K562 (cell line): Measurements from ENCODE around the gene GPR3. TPM values are rescaled to one million over a fixed set of nuclear protein-coding genes. Genes with fewer than 3 reads are reported as not detected.

Source experiments
- AFF4 ChIP-seq: sonication (generic); formaldehyde crosslinking; IDR thresholded peaks from 2 replicates; pipeline ENCODE4 v1.8.0; 2023; ENCODE audit warnings: mild to moderate bottlenecking, missing genetic modification reagents
- ARID1B ChIP-seq: fragments of 450-650 bp; IDR thresholded peaks from 2 replicates; pipeline ENCODE4 v1.6.1; 2016; ENCODE audit warnings: antibody characterized with exemption, mild to moderate bottlenecking, inconsistent platforms
- BRCA1 ChIP-seq, 2 experiments: fragments of 450-650 bp in 1 of 2; sonication (generic) in 1 of 2; formaldehyde crosslinking in 1 of 2; IDR thresholded peaks; 2 replicates each; pipeline versions ENCODE4 v1.5.0 to v1.6.1; 2017 to 2020; ENCODE audit warnings: mild to moderate bottlenecking in 1 of 2, missing genetic modification reagents in 1 of 2
- CXXC5 ChIP-seq: fragments of 250-450 bp; sonication (Bioruptor Pico); IDR thresholded peaks from 2 replicates; pipeline ENCODE4 v1.8.0; 2022; ENCODE audit warnings: inconsistent platforms, mild to moderate bottlenecking, moderate library complexity
- GATAD2B ChIP-seq: fragments of 450-650 bp; IDR thresholded peaks from 2 replicates; pipeline ENCODE4 v1.6.1; 2017; ENCODE audit warnings: mild to moderate bottlenecking, borderline replicate concordance
- HDAC2 ChIP-seq: fragments of 450-650 bp; IDR thresholded peaks from 2 replicates; pipeline ENCODE4 v1.6.1; 2016; ENCODE audit warnings: mild to moderate bottlenecking
- MAZ ChIP-seq, 2 experiments: fragments of 450-650 bp in 1 of 2; sonication (generic) in 1 of 2; formaldehyde crosslinking; IDR thresholded peaks in 1 of 2; conservative IDR thresholded peaks in 1 of 2; 2 replicates each; pipeline versions ENCODE4 v1.4.0 to v1.5.0; 2020; ENCODE audit warnings: mild to moderate bottlenecking in 1 of 2, missing genetic modification reagents in 1 of 2
- SIN3B ChIP-seq: fragments of 450-650 bp; IDR thresholded peaks from 2 replicates; pipeline ENCODE4 v1.6.1; 2017; ENCODE audit warnings: low read depth, mild to moderate bottlenecking, moderate library complexity
- TCF7 ChIP-seq: sonication (generic); IDR thresholded peaks from 2 replicates; pipeline ENCODE4 v1.6.1; 2016; ENCODE audit warnings: antibody characterized with exemption, borderline replicate concordance
- THAP12 ChIP-seq: fragments of 250-450 bp; sonication (Bioruptor Pico); IDR thresholded peaks from 2 replicates; pipeline ENCODE4 v1.9.0; 2021; ENCODE audit warnings: mild to moderate bottlenecking, inconsistent platforms
- USF2 ChIP-seq: sonication (generic); formaldehyde crosslinking; IDR thresholded peaks from 2 replicates; pipeline ENCODE4 v1.5.0; 2020; ENCODE audit warnings: missing genetic modification reagents
- ZBTB7A ChIP-seq: IDR thresholded peaks from 2 replicates; pipeline ENCODE4 v1.6.1; 2011; ENCODE audit warnings: low read depth, mild to moderate bottlenecking, low read length, moderate library complexity, borderline replicate concordance; ENCODE audit not compliant: control insufficient read depth
- ZNF282 ChIP-seq: sonication (generic); formaldehyde crosslinking; IDR thresholded peaks from 2 replicates; pipeline ENCODE4 v1.8.1; 2023; ENCODE audit warnings: missing genetic modification reagents
- polyA plus RNA-seq, 8 experiments: library from polyadenylated mRNA; depleted of rRNA in 4 of 8; stranded (reverse) in 5 of 8; unstranded in 3 of 8; fragments of >200 nt; fragmentation: Nextera tagmentation in 2 of 8; fragmentation: Illumina TruSeq in 1 of 8; extraction: Ambion mirVana in 2 of 8; extraction: Trizol in 1 of 8; gene quantifications; 2 replicates each; pipeline versions ENCODE4 v1.2.1 to v1.2.3, GENCODE V29; 2011 to 2014; ENCODE audit warnings: inconsistent platforms in 1 of 8, missing spikeins in 1 of 8
- total RNA-seq, 7 experiments: library from RNA; depleted of rRNA in 6 of 7; stranded (reverse); fragments of >200 nt in 6 of 7; fragmentation: Illumina TruSeq in 2 of 7; extraction: Trizol in 2 of 7; gene quantifications; 2 replicates each; pipeline versions ENCODE4 v1.2.1 to v1.2.3, GENCODE V29; 2011 to 2021; ENCODE audit warnings: low replicate concordance in 1 of 7
- TF ChIP-seq, protein P1 (sequence below), 2 experiments: fragments of 450-650 bp; IDR thresholded peaks; 2 replicates each; pipeline ENCODE4 v1.6.1; 2018; ENCODE audit warnings: mild to moderate bottlenecking in 2 of 2, low read depth in 1 of 2; ENCODE audit not compliant: partially characterized antibody in 2 of 2

The GPR3 gene
- total and polyA plus RNA-seq, 9 of the 15 experiments (the other 6 are each of a cell fraction or from before 2014, with no cell fraction given) = 0.24 to 11.5 (median 3.7) TPM

DNA sequence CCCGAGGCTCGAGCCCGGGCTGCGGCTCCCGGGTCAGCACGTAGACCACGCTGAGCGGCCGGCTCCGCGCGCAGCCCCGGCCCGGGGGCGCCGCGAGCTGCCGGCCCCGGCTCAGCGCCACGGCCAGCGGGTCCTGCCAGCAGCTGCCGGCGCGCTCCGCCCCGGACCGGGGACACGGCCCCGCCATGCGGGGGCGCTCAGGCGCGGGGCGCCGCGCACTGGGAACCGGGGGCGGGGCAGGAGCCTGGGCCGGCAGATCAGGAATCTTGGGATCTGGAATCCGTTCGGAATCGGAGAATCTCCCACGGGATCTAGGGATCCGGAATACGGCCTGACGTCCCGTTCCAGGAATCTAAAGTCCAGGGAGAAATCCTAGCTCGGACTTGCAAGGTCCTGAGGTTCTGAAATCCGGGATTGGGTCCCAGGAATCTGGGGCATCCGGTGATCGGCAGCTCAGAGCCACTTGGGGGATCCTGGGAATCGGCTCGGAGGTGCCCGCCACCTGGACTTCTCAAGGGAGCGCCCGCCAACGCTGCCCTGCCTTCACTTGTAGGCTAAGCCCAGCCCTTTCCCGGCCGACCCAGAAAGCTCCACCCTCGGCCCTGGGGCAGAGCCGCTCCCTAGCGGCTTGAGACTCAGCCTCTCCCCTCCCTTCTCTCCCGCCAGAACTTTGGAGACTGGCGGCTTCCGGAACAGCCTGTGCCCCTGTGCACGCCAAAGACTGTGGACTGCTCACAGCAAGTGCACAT is 25.8 kb upstream of the GPR3 start, which contains the start of gene MAP3K6 (continued):
- TF ChIP-seq, protein P1, sequence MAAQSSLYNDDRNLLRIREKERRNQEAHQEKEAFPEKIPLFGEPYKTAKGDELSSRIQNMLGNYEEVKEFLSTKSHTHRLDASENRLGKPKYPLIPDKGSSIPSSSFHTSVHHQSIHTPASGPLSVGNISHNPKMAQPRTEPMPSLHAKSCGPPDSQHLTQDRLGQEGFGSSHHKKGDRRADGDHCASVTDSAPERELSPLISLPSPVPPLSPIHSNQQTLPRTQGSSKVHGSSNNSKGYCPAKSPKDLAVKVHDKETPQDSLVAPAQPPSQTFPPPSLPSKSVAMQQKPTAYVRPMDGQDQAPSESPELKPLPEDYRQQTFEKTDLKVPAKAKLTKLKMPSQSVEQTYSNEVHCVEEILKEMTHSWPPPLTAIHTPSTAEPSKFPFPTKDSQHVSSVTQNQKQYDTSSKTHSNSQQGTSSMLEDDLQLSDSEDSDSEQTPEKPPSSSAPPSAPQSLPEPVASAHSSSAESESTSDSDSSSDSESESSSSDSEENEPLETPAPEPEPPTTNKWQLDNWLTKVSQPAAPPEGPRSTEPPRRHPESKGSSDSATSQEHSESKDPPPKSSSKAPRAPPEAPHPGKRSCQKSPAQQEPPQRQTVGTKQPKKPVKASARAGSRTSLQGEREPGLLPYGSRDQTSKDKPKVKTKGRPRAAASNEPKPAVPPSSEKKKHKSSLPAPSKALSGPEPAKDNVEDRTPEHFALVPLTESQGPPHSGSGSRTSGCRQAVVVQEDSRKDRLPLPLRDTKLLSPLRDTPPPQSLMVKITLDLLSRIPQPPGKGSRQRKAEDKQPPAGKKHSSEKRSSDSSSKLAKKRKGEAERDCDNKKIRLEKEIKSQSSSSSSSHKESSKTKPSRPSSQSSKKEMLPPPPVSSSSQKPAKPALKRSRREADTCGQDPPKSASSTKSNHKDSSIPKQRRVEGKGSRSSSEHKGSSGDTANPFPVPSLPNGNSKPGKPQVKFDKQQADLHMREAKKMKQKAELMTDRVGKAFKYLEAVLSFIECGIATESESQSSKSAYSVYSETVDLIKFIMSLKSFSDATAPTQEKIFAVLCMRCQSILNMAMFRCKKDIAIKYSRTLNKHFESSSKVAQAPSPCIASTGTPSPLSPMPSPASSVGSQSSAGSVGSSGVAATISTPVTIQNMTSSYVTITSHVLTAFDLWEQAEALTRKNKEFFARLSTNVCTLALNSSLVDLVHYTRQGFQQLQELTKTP (IDR thresholded peaks at IDR 0.05; ENCODE audit: low read depth in 1 of 2, partially characterized antibody in 2 of 2) = no peak
- peak; percentile 34 to 69; a peak in 2 of 4 replicates for TF ChIP-seq MAZ (CRISPR knock-in tag; conservative IDR thresholded peaks at IDR 0.05 in 1 of 2, IDR thresholded peaks at IDR 0.05 in 1 of 2)
- TF ChIP-seq THAP12 (CRISPR knock-in tag) = peak; percentile 82
- peak; percentile 99; the same call in 1 of the 2 replicates for TF ChIP-seq GATAD2B
- 0 out of 2 replicates have a peak, but pooled peaks have one; percentile 42 for TF ChIP-seq TCF7
- no peak for TF ChIP-seq USF2
- TF ChIP-seq HDAC2 = 0 out of 2 replicates have a peak, but pooled peaks have one; percentile 68
- peak; percentile 70 for TF ChIP-seq SIN3B
- TF ChIP-seq ZBTB7A = peak; percentile 14; the same call in 1 of the 2 replicates
- TF ChIP-seq BRCA1 (IDR thresholded peaks at IDR 0.05) = no peak
- no peak for TF ChIP-seq BRCA1 (CRISPR knock-in tag; IDR thresholded peaks at IDR 0.05)
- TF ChIP-seq ZNF282 = no peak
- peak; percentile 94 for TF ChIP-seq CXXC5 (CRISPR knock-in tag)
- TF ChIP-seq AFF4 (CRISPR knock-in tag) = 0 out of 2 replicates have a peak, but pooled peaks have one; percentile 12
- no peak; the same call in 1 of the 2 replicates for TF ChIP-seq ARID1B
